ENCODE results near the gene ASIC2.
A peak's percentile ranks its signal among the peaks of the same experiment; 100 is the strongest.
"Not testable (repeated sequence)": the region's sequence is repeated elsewhere in the genome, so short reads cannot be mapped to it uniquely, and the experiment has no call there.

The ASIC2 gene

DNA sequence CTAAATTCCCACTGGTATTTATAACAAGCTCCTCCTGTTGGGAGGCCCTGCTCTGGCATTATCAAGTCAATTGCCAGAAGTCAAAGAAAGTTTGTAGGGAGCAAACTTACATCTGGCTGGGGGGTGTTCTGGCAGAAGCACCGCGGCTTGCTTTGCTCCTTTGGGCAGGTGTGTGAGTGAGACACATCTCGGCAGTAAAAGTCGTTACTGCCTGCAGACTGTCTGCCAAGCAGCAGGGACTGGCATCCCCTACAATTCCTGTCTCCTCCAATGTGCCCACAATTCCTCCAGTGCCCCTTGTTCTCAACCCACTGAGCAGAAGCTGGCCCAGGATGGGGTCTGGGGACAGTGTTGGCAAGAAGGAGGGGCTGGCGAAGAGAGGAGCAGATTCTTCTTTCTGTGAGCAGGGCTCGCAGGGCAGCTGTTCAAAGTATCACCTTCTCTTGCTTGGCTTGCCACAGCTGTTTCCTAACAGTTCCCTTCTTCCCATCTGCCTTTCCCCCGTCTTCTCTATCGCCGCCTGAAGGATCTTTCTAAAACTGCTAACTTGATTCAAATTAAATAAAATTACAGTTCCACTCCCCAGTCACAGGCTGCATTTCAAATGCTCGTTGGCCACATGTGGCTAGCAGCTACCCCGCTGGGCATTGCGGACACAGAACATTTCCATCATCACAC lies 271.2 kb downstream of the ASIC2 start:
- no peak for DNase-seq (ENCODE audit: low read depth in 2 of 2)

- DNase-seq (ENCODE audit: low read depth in 2 of 2): no peak
Observed at GRCh38 chr17:33019161-33019890, 273.8 kb downstream of the ASIC2 start.

GRCh38 chr17:33017366-33017765 lies 275.7 kb downstream of the ASIC2 start:
- DNase-seq (ENCODE audit: low read depth in 2 of 2): no peak

DNA sequence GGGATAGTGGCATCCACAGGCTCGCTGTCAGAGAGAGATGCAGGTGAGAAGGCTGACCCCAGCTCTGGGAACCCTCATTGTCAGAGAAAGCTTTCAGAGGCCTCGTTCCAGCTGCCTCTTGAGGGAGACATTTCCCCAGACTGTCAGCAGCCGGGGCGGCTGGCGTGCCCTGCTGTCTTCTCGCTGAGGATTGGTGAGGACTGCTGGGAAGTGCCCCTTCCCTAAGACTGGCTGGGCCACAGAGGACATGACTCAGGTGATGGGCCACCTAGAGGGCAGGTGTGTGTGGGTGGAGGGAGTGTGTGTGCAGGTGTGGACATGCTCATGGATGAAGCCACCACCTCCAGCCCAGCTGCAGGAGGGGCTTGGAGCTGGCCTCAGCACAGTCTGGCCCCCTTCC lies 276.2 kb downstream of the ASIC2 start:
- DNase-seq (ENCODE audit: low read depth in 2 of 2): no peak

DNA sequence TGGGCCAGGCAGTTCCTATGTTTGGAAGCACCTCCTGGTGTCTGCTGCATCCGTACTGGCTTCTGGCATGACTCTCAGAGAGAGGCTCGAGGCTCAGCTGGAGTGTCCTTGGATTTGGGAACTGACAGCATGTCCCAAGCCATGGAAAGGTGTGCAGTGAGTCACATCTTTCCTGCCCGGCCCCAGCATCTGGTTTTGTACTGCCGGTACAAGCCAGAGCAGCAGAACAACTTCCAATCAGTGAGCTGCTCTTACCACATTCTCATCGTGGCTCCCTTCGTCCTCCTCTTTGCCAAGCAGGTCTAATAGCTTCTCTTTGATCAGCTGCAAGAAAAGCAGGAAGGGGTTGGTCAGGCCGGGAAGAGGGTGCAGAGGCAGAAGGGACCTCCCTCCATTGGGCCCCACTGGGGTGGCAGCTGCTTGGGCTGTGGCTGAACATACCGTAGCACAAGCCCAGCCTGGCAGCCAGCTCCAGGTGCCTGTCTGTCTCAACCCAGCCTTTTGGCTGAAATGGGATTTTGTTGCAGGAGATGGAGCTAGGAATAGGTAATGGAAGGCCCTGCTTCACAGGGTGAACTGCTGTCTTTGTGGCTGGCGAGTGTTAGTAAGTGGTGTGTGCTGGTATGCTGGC lies 277.3 kb downstream of the ASIC2 start:
- DNase-seq (ENCODE audit: low read depth in 2 of 2): no peak

GRCh38 chr17:33014751-33015150 lies 278.3 kb downstream of the ASIC2 start:
- DNase-seq (ENCODE audit: low read depth in 2 of 2): no peak

DNA sequence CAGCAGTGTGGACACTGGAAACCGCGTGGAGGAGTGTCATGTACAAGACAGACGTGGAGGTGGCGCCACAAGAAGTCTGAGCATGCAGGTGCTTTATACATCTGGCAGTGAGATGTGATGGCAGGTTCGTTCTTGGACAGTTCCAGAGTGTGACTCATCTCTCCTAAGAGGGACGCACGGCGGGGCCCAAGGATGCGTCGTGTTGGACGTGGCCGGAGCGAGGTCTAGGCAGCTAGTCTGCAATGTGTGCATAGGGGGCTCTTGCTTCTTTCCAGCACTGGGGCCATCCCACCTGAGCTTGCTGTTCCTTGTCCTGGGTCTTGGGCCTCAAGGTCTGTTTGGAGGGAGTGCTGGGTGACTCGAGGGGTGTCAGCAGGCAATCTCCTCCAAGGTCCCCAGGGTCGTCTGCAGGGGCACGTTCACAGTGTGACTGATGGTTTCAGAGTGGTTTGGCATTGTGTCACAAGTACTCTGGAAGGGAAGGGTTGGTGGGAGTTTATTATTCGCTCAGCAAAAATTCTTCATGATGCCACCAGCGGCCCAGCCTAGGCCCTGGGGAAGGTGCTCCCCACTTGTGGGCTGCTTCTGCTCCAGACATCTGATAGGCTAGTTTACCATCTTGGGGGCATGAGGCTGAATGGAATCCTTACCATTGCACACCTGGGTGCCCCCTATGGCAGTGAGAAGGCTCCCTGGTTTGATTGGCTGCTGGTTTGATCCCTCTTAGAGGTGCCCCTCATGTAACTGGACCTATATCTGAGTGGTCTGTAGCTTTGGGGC lies 279.3 kb downstream of the ASIC2 start:
- no peak for DNase-seq (ENCODE audit: low read depth in 2 of 2)

DNA sequence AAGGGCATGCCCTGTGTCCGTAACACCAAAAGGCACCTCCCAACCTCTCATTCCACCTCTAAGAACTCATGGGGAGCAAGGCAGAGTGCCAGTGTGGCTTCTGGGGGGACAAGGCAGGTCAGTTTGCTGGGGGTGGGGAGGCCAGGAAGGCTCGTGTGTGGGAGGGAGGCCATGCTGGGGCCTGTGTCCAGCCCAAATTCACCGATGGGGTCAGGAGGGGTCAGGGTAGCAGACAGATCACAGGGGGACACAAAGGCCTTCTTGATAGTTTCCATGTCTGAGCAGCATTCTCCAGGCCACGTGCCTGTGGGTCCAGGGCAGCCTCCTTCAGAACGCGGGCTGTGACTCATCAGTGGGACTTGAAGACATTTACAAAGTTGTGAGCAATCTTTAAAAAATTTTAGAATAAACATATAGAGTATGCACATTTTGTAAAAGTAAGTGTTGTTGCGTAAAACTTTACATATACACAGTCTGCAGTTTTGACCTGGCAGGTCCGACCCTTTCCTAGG lies 280.5 kb downstream of the ASIC2 start:
- DNase-seq (ENCODE audit: low read depth in 2 of 2): no peak

GRCh38 chr17:33009636-33010035 lies 283.5 kb downstream of the ASIC2 start:
- no peak for DNase-seq (ENCODE audit: low read depth in 2 of 2)

DNA sequence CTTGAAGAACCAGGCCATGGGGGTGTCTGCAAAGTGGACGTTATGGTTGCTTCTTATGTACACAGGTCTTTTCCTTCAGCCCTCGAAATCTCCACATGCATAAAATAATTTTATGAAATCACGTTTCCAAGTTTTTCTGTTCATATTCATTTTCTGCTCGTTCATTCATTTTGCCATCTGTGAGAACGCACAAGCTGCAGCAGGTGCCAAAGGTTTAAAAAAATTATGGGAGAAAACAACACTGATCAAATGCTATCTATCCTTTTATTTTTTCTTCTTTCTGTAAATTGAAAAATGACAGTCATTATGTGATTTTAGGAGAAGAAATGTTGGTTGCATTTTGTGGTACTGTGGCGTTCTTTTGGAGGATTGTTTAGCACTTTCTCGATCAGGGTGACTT lies 285.9 kb downstream of the ASIC2 start:
- DNase-seq (ENCODE audit: low read depth in 2 of 2): no peak

DNA sequence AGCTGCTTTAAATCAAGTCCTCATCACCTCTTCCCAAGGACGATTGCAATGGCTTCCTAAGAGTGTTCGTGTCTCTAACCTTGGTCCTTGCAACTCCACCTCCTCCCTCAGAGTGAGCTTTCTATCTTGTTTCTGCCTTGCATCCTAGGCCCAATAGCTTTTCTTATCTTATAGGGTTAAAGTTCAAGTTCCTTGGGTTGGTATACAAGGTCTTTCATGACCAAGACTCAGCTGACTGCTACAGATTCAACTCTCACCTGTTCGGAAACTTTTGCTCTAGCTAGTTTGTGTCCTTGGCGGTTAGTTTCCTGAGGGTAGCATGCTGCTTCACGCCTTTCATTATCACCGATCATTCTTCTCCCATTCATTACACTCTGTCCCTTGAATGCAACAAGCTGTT lies 290.8 kb downstream of the ASIC2 start:
- no peak for DNase-seq (ENCODE audit: low read depth in 2 of 2)

DNA sequence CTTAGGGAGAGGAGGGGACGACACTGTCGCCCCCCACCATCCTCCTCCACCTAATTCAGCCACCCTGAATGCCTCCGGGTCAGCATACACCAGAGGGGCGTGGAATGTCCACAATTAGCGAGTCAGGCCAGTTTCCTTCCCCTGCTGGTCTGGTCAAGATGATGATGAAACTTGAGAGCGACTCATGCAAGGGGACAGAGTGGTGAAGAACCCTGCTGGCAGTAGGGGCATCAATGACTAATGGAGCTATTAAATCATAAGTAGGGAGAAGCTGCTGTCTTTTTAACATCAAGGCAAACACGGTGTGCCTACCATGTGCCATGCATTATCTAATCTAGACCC lies 294.2 kb downstream of the ASIC2 start:
- DNase-seq (ENCODE audit: low read depth in 2 of 2): no peak

DNA sequence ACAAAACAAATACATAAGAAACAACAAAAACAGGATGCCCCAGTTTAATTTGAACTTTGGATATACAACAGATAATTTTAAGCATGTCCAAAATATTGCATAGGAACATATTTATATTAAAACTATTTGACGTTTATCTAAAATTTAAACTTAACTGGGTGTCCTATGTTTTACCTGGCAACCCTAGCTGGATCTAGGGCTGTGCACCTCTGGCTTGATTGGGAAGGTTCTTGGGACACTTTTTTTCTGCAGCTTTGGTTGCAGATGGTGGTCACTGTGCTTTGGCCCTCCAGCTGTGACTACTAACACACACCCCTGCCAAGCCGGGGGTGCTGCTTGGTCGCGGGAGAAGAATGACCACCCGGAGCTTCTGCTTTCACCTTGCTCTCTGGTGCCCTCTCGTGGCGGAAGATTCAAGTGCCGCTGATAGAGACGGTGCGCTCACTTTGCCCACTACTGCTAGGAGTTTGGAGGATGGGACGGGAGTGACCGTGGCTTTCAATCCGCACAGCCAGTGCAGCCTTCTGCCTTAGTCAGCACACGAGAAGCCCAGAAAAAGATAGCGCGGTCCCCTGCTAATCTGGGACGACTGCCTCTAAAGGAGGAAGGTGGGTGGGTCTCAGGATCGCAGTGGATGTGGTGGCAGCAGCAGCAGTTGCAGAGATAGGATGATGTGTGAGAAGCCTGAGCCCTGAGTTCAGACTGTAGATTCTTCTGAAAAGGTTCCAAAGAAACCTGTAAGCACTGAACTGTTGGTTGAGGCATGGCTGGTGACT lies 294.8 kb downstream of the ASIC2 start:
- peak; percentile 49 to 56 for DNase-seq (ENCODE audit: low read depth in 2 of 2)

DNA sequence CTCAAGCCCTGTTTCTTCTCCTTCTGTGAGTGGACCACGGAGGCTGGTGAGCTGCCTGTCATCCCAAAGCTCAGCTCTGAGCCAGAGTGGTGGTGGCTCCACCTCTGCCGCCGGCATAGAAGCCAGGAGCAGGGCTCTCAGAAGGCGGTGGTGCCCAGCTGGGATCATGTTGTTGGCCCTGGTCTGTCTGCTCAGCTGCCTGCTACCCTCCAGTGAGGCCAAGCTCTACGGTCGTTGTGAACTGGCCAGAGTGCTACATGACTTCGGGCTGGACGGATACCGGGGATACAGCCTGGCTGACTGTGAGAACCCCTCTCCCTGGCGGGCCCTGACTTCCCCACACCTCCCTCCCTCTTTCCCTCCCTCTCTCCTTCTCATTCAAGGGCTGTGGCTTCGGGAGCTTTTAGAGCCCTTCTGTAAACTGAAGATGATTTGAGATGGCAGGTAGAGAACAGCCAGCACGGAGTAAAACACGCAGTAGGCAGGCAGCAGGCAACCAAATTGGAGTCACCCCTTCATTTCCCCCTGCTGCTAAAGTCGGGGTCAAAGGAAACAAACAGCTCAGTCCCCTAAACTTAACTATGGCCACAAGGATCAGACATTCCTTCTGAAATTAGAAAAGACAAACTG lies 297.6 kb downstream of the ASIC2 start:
- no peak for DNase-seq (ENCODE audit: low read depth in 2 of 2)

DNA sequence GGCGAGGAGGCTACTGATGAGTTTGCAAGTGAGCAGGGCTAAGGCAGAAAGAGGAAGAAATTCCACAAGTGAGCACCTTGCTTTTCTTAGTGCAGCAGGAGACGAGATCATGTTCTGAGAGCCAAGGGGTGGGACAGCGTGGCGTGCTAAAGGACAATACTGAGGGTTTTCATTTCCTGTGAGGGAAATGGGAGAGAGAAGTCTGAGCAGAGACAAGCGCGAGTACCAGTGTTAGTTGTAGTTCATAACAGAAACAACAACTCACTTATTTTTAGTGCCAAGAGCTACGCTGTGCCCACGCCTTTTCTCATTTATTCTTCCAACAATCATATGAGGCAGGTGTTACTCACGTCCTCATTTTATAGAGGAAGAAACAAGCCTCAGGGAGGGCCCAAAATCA lies 299.1 kb downstream of the ASIC2 start:
- DNase-seq (ENCODE audit: low read depth in 2 of 2): no peak

DNA sequence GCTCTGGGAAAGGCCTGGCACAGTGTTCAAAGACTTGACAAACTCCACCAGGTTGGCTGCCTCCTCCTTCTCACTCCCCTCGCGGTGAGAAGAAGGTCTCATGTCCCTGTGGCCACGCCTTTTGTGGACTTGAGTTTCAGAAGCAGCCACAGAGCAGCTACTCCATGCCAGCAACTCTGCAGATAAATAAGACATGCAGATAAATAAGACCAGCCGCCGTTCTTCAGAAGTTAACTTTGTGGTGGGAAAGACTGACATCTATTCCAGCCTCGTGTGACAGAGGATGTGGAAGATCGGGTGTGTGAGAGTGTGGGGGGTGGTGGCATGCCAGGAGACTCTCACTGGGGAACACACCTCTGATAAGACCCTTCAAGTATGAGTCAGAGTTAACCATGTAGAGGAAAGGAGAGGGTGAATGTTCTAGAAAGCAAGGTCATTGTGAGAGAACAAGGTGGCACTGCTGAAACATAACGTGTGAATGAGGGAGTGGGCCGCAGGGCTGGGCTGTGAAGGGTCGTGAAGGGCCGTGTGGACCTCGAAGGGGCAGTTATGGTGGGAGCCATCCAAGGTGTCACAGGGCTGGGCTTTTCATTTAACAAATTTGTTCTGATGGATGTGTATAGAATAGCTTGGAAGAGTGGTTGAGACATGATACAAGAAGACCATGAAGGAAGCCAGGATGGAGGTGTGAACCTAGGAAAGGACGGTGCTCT lies 300.6 kb downstream of the ASIC2 start:
- no peak for DNase-seq (ENCODE audit: low read depth in 2 of 2)

DNA sequence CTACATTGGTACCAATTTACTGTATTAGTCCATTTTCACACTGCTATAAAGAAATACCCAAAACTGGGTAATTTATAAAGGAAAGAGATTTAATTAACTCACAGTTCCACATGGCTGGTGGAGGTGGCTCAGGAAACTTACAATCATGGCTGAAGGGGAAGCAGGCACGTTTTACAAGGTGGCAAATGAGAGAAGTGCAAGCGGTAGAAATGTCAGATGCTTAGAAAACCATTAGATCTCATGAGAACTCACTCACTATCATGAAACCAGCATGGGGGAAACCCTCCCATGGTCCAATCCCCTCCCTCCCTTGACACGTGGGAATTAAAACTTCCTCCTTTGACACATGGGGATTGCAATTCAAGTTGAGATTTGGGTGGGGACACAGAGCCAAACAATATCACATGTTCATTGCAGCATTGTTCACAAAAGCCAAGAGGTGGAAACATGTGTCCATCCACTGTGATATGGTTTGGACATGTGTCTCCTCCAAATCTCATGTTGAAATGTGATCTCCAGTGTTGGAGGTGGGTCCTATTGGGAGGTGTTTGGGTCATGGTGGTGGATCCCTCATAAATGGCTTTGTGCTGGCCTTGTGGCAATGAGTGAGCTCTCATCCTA lies 304.5 kb downstream of the ASIC2 start:
- no peak for DNase-seq (ENCODE audit: low read depth in 2 of 2)

- not testable (repeated sequence) for DNase-seq (ENCODE audit: low read depth in 2 of 2)
Observed at GRCh38 chr17:32987868-32988267, 305.2 kb downstream of the ASIC2 start.

DNA sequence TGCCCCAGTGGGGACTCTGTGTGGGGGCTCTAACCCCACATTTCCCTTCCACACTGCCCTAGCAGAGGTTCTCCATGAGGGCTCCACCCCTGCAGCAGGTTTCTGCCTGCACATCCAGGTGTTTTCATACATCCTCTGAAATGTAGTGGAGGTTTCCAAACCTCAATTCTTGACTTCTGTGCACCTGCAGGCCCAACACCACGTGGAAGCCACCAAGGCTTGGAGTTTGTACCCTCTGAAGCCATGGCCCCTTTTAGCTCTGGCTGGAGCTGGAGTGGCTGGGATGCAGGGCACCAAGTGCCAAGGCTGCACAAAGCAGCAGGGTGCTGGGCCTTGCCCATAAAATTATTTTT lies 305.7 kb downstream of the ASIC2 start:
- DNase-seq (ENCODE audit: low read depth in 2 of 2): not testable (repeated sequence)

All from stimulated activated CD8-positive, alpha-beta memory T cell treated with anti-CD3 and anti-CD28 coated beads, Interleukin-2, amount 100 ng/mL, for 1 hour (primary cell).